AG08395 (cell line): ENCODE measurements around the gene PRDM15.

Experiments
- DNase-seq: peaks from one replicate; pipeline ENCODE4 v3.0.0; 2012; ENCODE audit warnings: mixed read lengths, low spot score

PRDM15 gene

GRCh38 chr21:41908829-41909228 lies 29.7 kb upstream of the PRDM15 start:
- no peak for DNase-seq

GRCh38 chr21:41907496-41908258 lies 28.5 kb upstream of the PRDM15 start:
- DNase-seq: no peak

- no peak for DNase-seq
Measured at GRCh38 chr21:41906770-41907169, 27.6 kb upstream of the PRDM15 start.

GRCh38 chr21:41903559-41904351 lies 24.6 kb upstream of the PRDM15 start:
- DNase-seq: no peak

GRCh38 chr21:41902946-41903345 lies 23.8 kb upstream of the PRDM15 start:
- DNase-seq: no peak

GRCh38 chr21:41901782-41902181 lies 22.6 kb upstream of the PRDM15 start:
- no peak for DNase-seq

GRCh38 chr21:41901099-41901498 lies 22.0 kb upstream of the PRDM15 start:
- no peak for DNase-seq

GRCh38 chr21:41900401-41900800 lies 21.3 kb upstream of the PRDM15 start:
- no peak for DNase-seq

- DNase-seq: no peak
Measured at GRCh38 chr21:41899426-41900202, 20.5 kb upstream of the PRDM15 start.

GRCh38 chr21:41898998-41899397 lies 19.9 kb upstream of the PRDM15 start:
- DNase-seq: no peak

- DNase-seq: no peak
Measured at GRCh38 chr21:41897700-41898099, 18.6 kb upstream of the PRDM15 start.

GRCh38 chr21:41897047-41897669 lies 18.0 kb upstream of the PRDM15 start:
- no peak for DNase-seq

GRCh38 chr21:41895643-41896493 lies 16.7 kb upstream of the PRDM15 start:
- DNase-seq: no peak

- no peak for DNase-seq
Measured at GRCh38 chr21:41894922-41895557, 15.9 kb upstream of the PRDM15 start.

- DNase-seq: no peak
Measured at GRCh38 chr21:41894511-41894910, 15.4 kb upstream of the PRDM15 start.

GRCh38 chr21:41892726-41893125 lies 13.6 kb upstream of the PRDM15 start:
- DNase-seq: no peak

GRCh38 chr21:41891132-41891531 lies 12.0 kb upstream of the PRDM15 start:
- no peak for DNase-seq

GRCh38 chr21:41890355-41890754 lies 11.2 kb upstream of the PRDM15 start:
- no peak for DNase-seq

GRCh38 chr21:41888749-41889376 lies 9.7 kb upstream of the PRDM15 start:
- no peak for DNase-seq

- no peak for DNase-seq
Measured at GRCh38 chr21:41887667-41888066, 8.5 kb upstream of the PRDM15 start.
